Neural progenitor cell (in vitro differentiated cells): ENCODE results near the gene PEPD. TPM values are rescaled to one million over a fixed set of nuclear protein-coding genes. Genes with fewer than 3 reads are reported as not detected.

Experiments
- DNase-seq: peaks from one replicate; pipeline ENCODE4 v3.0.0-alpha.2; 2016; ENCODE audit warnings: low spot score
- H2AFZ ChIP-seq: fragments of 200-600 bp; sonication (generic); replicated peaks from 2 replicates; pipeline ENCODE4 v1.6.1; 2016; ENCODE audit warnings: antibody characterized with exemption
- H3F3A ChIP-seq: fragments of 200-600 bp; sonication (generic); 2 replicates; pipeline ENCODE4 v1.6.1; 2016; ENCODE audit warnings: antibody characterized with exemption, low read depth
- H3K27ac ChIP-seq: fragments of 200-600 bp; sonication (generic); 2 replicates; pipeline ENCODE4 v1.5.1; 2016; ENCODE audit warnings: mild to moderate bottlenecking
- H3K27me3 ChIP-seq: fragments of 200-600 bp; sonication (generic); 2 replicates; pipeline ENCODE4 v1.6.1; 2016; ENCODE audit warnings: mild to moderate bottlenecking, moderate library complexity
- H3K36me3 ChIP-seq: fragments of 200-600 bp; sonication (generic); 2 replicates; pipeline ENCODE4 v1.5.1; 2016
- H3K4me1 ChIP-seq: fragments of 200-600 bp; sonication (generic); 2 replicates; pipeline ENCODE4 v1.6.1; 2016; ENCODE audit warnings: mixed run types
- H3K4me2 ChIP-seq: fragments of 200-600 bp; sonication (generic); 2 replicates; pipeline ENCODE4 v1.6.1; 2016
- H3K4me3 ChIP-seq: fragments of 200-600 bp; sonication (generic); 2 replicates; pipeline ENCODE4 v1.5.1; 2016
- H3K79me2 ChIP-seq: fragments of 200-600 bp; sonication (generic); 2 replicates; pipeline ENCODE4 v1.6.1; 2016; ENCODE audit warnings: low read depth
- H3K9ac ChIP-seq: fragments of 200-600 bp; sonication (generic); 2 replicates; pipeline ENCODE4 v1.6.1; 2016
- H3K9me3 ChIP-seq: fragments of 200-600 bp; sonication (generic); 2 replicates; pipeline ENCODE4 v1.5.1; 2016; ENCODE audit warnings: low read depth
- H4K20me1 ChIP-seq: fragments of 200-600 bp; sonication (generic); 2 replicates; pipeline ENCODE4 v1.6.1; 2016; ENCODE audit warnings: low read depth
- H3K27ac Mint-ChIP-seq: 3 replicates; pipeline ENCODE4 v1.8.0; 2021; ENCODE audit warnings: mixed read lengths
- H3K27me3 Mint-ChIP-seq: 2 replicates; pipeline ENCODE4 v1.8.0; 2022; ENCODE audit warnings: low read depth, mild to moderate bottlenecking, inconsistent platforms, moderate library complexity, mixed read lengths; ENCODE audit not compliant: insufficient read depth
- H3K36me3 Mint-ChIP-seq: 3 replicates; pipeline ENCODE4 v1.8.0; 2021; ENCODE audit warnings: mixed read lengths
- H3K4me1 Mint-ChIP-seq: 3 replicates; pipeline ENCODE4 v1.8.0; 2021; ENCODE audit warnings: mixed read lengths
- H3K4me3 Mint-ChIP-seq: 3 replicates; pipeline ENCODE4 v1.8.0; 2021; ENCODE audit warnings: mild to moderate bottlenecking, moderate library complexity, mixed read lengths
- H3K9me3 Mint-ChIP-seq: 3 replicates; pipeline ENCODE4 v1.8.0; 2020; ENCODE audit warnings: mixed read lengths
- CTCF ChIP-seq: fragments of 200-600 bp; sonication (generic); IDR thresholded peaks from 2 replicates; pipeline ENCODE4 v1.5.1; 2017; ENCODE audit warnings: antibody characterized with exemption, mild to moderate bottlenecking
- EZH2 ChIP-seq: fragments of 200-600 bp; sonication (generic); IDR thresholded peaks from 2 replicates; pipeline ENCODE4 v1.6.1; 2017; ENCODE audit warnings: antibody characterized with exemption, mild to moderate bottlenecking, moderate library complexity
- EZH2phosphoT487 ChIP-seq: fragments of 200-600 bp; sonication (generic); IDR thresholded peaks from 2 replicates; pipeline ENCODE4 v1.6.1; 2017; ENCODE audit warnings: antibody characterized with exemption
- total RNA-seq: library from RNA; depleted of rRNA; stranded (reverse); fragments of >200 nt; gene quantifications from 2 replicates; pipeline ENCODE4 v1.2.3, GENCODE V29; 2015; ENCODE audit warnings: low replicate concordance

The PEPD gene
- total RNA-seq, 1 donor from 2014 or later = 47.0 TPM

- Histone ChIP-seq H3K4me2 (no peak overlapping the region), H2AFZ (no peak overlapping the region), H3K9ac (no peak overlapping the region), H3K4me3 (no peak overlapping the region), H4K20me1 (peaks cover 6% of the 10 kb centered on the region), H3K9me3 (no peaks in the 10 kb centered on the region), H3F3A (no peaks in the 10 kb centered on the region), H3K27ac (no peak overlapping the region), H3K36me3 (no peaks in the 10 kb centered on the region), H3K4me1 (peaks cover 4% of the 10 kb centered on the region), H3K27me3 (no peaks in the 10 kb centered on the region), H3K79me2 (no peaks in the 10 kb centered on the region)
- Mint-ChIP-seq H3K4me1 (peaks cover 5% of the 10 kb centered on the region), H3K27ac (no peak overlapping the region), H3K9me3 (no peaks in the 10 kb centered on the region), H3K4me3 (no peak overlapping the region), H3K36me3 (no peaks in the 10 kb centered on the region), H3K27me3 (no peaks in the 10 kb centered on the region)
- TF ChIP-seq EZH2phosphoT487 = no peak
- no peak for TF ChIP-seq EZH2
- TF ChIP-seq CTCF = no peak
- no peak for DNase-seq
These were observed 91.5 kb downstream of the PEPD start for GRCh38 chr19:33429891-33430673.

GRCh38 chr19:33428627-33429125 lies 92.9 kb downstream of the PEPD start:
- Histone ChIP-seq H3F3A (no peaks in the 10 kb centered on the region), H3K27ac (no peak overlapping the region), H4K20me1 (peaks cover 6% of the 10 kb centered on the region), H2AFZ (no peak overlapping the region), H3K4me2 (no peak overlapping the region), H3K27me3 (no peaks in the 10 kb centered on the region), H3K79me2 (no peaks in the 10 kb centered on the region), H3K4me3 (no peak overlapping the region), H3K4me1 (no peaks in the 10 kb centered on the region), H3K9me3 (no peaks in the 10 kb centered on the region), H3K36me3 (no peaks in the 10 kb centered on the region), H3K9ac (no peak overlapping the region)
- no peak overlapping the region for H3K27ac Mint-ChIP-seq
- DNase-seq = no peak
- no peaks in the 10 kb centered on the region for H3K27me3 Mint-ChIP-seq
- H3K4me3 Mint-ChIP-seq = peak overlapping the region; percentile 27
- H3K4me1 Mint-ChIP-seq = peaks cover 5% of the 10 kb centered on the region
- TF ChIP-seq EZH2phosphoT487 = no peak
- TF ChIP-seq CTCF = no peak
- no peak for TF ChIP-seq EZH2
- no peaks in the 10 kb centered on the region for H3K36me3 Mint-ChIP-seq
- no peaks in the 10 kb centered on the region for H3K9me3 Mint-ChIP-seq

GRCh38 chr19:33427801-33428626 lies 93.6 kb downstream of the PEPD start:
- Histone ChIP-seq H3K4me2 (no peak overlapping the region), H4K20me1 (peaks cover 6% of the 10 kb centered on the region), H3K79me2 (no peaks in the 10 kb centered on the region), H3K36me3 (no peaks in the 10 kb centered on the region), H3K9me3 (no peaks in the 10 kb centered on the region), H3F3A (no peaks in the 10 kb centered on the region), H3K27ac (no peak overlapping the region), H3K27me3 (no peaks in the 10 kb centered on the region), H3K4me3 (no peak overlapping the region), H2AFZ (no peak overlapping the region), H3K9ac (no peak overlapping the region), H3K4me1 (no peaks in the 10 kb centered on the region)
- no peak for TF ChIP-seq EZH2
- TF ChIP-seq CTCF = peak; percentile 28
- Mint-ChIP-seq H3K27me3 (no peaks in the 10 kb centered on the region), H3K4me1 (peaks cover 5% of the 10 kb centered on the region), H3K27ac (no peak overlapping the region), H3K36me3 (no peaks in the 10 kb centered on the region), H3K4me3 (peak overlapping the region; percentile 27), H3K9me3 (no peaks in the 10 kb centered on the region)
- DNase-seq = no peak
